ENCODE results near the gene STIM2. TPM values are rescaled to one million over a fixed set of nuclear protein-coding genes. Genes with fewer than 3 reads are reported as not detected.

Gene STIM2
- total RNA-seq, 1 experiment from 2014 or later: 15.5 TPM

GRCh38 chr4:27049239-27049829, 188.7 kb downstream of the STIM2 start:
- Histone ChIP-seq H3K4me3 (ENCODE audit: low read length) (no peak overlapping the region), H3K9me2 (replicated peaks; ENCODE audit: low read length) (no peaks in the 10 kb centered on the region), H4K20me1 (ENCODE audit: low read length) (no peaks in the 10 kb centered on the region), H3K36me3 (ENCODE audit: low read depth, low read length) (no peaks in the 10 kb centered on the region), H3K27me3 (ENCODE audit: low read length) (no peaks in the 10 kb centered on the region), H2AFZ (ENCODE audit: low read length) (no peak overlapping the region), H3K79me2 (ENCODE audit: low read length) (no peaks in the 10 kb centered on the region), H3K9ac (ENCODE audit: low read length) (no peak overlapping the region), H3K9me3 (ENCODE audit: low read length) (no peaks in the 10 kb centered on the region), H3K4me1 (ENCODE audit: insufficient read depth, low read length) (peaks cover 5% of the 10 kb centered on the region), H3K4me2 (ENCODE audit: low read length) (no peak overlapping the region), H3K27ac (ENCODE audit: low read length) (no peak overlapping the region), H3F3A (ENCODE audit: low read length, unreplicated experiment) (no peaks in the 10 kb centered on the region)
- no TSS peak for BruUV-seq (replicated peaks)
- no peak for DNase-seq
- CTCF ChIA-PET: no interaction called here
- no peak for TF ChIP-seq CTCF (conservative IDR thresholded peaks at IDR 0.05; ENCODE audit: low read depth, low read length)
- TF ChIP-seq EZH2 (IDR thresholded peaks at IDR 0.05; ENCODE audit: low read length, unreplicated experiment): no peak
- TF ChIP-seq EZH2phosphoT487 (IDR thresholded peaks at IDR 0.05; ENCODE audit: borderline replicate concordance, low read length): no peak
- intact Hi-C loops (cut with micrococcal nuclease): loop anchor here (2.0 to 5.0 kb wide), 2 partner anchors 127 to 583 kb away; no protein-coding TSS in a partner anchor
- no peak for ATAC-seq
- POLR2A ChIA-PET (ENCODE audit: unreplicated experiment): no interaction called here

DNA sequence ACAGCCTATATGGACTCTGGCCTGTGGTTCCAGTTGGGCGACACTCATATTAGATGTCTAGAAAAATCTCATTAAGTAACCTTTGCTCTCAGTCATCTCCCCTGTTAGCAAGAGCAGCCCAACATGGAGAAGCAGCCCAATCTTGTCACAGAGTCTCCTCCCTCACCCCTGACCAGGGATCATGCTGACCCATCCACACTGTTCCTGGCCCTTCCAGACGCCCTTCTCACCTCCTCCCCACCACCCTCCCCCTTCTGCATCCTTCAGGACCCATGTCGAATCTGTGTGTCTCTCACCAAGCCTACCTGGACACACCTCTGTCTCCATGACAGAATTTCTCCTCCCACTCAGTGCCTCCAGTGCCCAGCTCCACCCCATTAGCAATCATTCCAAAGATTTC, 190.1 kb downstream of the STIM2 start:
- H4K20me1 ChIP-seq (ENCODE audit: low read length): no peaks in the 10 kb centered on the region
- POLR2A ChIA-PET (ENCODE audit: unreplicated experiment): no interaction called here
- CTCF ChIA-PET: no interaction called here
- TF ChIP-seq EZH2phosphoT487 (IDR thresholded peaks at IDR 0.05; ENCODE audit: borderline replicate concordance, low read length): no peak
- no peak for TF ChIP-seq EZH2 (IDR thresholded peaks at IDR 0.05; ENCODE audit: low read length, unreplicated experiment)
- no peak for TF ChIP-seq CTCF (conservative IDR thresholded peaks at IDR 0.05; ENCODE audit: low read depth, low read length)
- H2AFZ ChIP-seq (ENCODE audit: low read length): no peak overlapping the region
- no peak overlapping the region for H3K9ac ChIP-seq (ENCODE audit: low read length)
- no peak overlapping the region for H3K4me2 ChIP-seq (ENCODE audit: low read length)
- no peaks in the 10 kb centered on the region for H3K9me3 ChIP-seq (ENCODE audit: low read length)
- H3K36me3 ChIP-seq (ENCODE audit: low read depth, low read length): no peaks in the 10 kb centered on the region
- H3K9me2 ChIP-seq (replicated peaks; ENCODE audit: low read length): no peaks in the 10 kb centered on the region
- no peak for DNase-seq
- ATAC-seq: no peak
- H3F3A ChIP-seq (ENCODE audit: low read length, unreplicated experiment): no peaks in the 10 kb centered on the region
- no TSS peak for BruUV-seq (replicated peaks)
- H3K27me3 ChIP-seq (ENCODE audit: low read length): no peaks in the 10 kb centered on the region
- intact Hi-C loops (cut with micrococcal nuclease): no loop called here
- H3K27ac ChIP-seq (ENCODE audit: low read length): no peak overlapping the region
- H3K4me1 ChIP-seq (ENCODE audit: insufficient read depth, low read length): peaks cover 5% of the 10 kb centered on the region
- no peaks in the 10 kb centered on the region for H3K79me2 ChIP-seq (ENCODE audit: low read length)
- H3K4me3 ChIP-seq (ENCODE audit: low read length): no peak overlapping the region

DNA sequence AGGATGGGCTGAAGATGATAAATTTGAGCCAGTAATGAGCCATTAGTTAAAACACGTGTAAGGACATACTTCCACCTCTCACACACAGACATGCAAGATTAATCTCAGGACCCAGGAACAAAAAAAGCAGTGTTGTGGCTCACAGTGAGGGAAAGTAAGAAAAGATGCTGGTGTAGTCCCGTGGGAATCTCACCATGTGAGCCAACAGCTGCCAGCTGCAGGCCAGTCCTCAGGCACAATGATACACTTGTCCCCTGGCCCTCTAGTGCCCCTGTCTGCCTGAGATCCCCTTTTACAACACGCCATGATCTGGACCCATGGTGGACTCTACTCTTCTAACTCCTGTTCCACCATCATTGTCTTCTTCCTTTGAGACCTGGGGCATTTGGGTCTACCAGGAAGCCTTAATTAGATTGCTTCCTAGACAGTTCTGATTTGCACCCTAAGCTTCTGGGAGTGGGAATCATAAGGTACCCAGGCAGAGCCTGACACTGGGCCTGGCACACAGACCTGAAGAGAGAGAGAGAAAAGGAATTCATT, 194.7 kb downstream of the STIM2 start:
- POLR2A ChIA-PET (ENCODE audit: unreplicated experiment): no interaction called here
- CTCF ChIA-PET: no interaction called here
- intact Hi-C loops (cut with micrococcal nuclease): no loop called here
- TF ChIP-seq EZH2phosphoT487 (IDR thresholded peaks at IDR 0.05; ENCODE audit: borderline replicate concordance, low read length): no peak
- TF ChIP-seq EZH2 (IDR thresholded peaks at IDR 0.05; ENCODE audit: low read length, unreplicated experiment): no peak
- no peak for TF ChIP-seq CTCF (conservative IDR thresholded peaks at IDR 0.05; ENCODE audit: low read depth, low read length)
- H2AFZ ChIP-seq (ENCODE audit: low read length): no peak overlapping the region
- DNase-seq (no peak), ATAC-seq (no peak)
- no peak overlapping the region for H3K27ac ChIP-seq (ENCODE audit: low read length)
- no peaks in the 10 kb centered on the region for H3F3A ChIP-seq (ENCODE audit: low read length, unreplicated experiment)
- H3K79me2 ChIP-seq (ENCODE audit: low read length): no peaks in the 10 kb centered on the region
- H3K9me3 ChIP-seq (ENCODE audit: low read length): no peaks in the 10 kb centered on the region
- H3K4me1 ChIP-seq (ENCODE audit: insufficient read depth, low read length): no peaks in the 10 kb centered on the region
- H3K4me3 ChIP-seq (ENCODE audit: low read length): no peak overlapping the region
- no peaks in the 10 kb centered on the region for H4K20me1 ChIP-seq (ENCODE audit: low read length)
- no peaks in the 10 kb centered on the region for H3K27me3 ChIP-seq (ENCODE audit: low read length)
- no peak overlapping the region for H3K9ac ChIP-seq (ENCODE audit: low read length)
- no peaks in the 10 kb centered on the region for H3K36me3 ChIP-seq (ENCODE audit: low read depth, low read length)
- BruUV-seq (replicated peaks): no TSS peak
- H3K9me2 ChIP-seq (replicated peaks; ENCODE audit: low read length): no peaks in the 10 kb centered on the region
- no peak overlapping the region for H3K4me2 ChIP-seq (ENCODE audit: low read length)

Data from PC-3 (cell line).